GM19397 (cell line): ENCODE measurements around the gene GMDS.

ENCODE experiments used
- ATAC-seq: cut with Tn5 transposase; IDR thresholded peaks from one replicate; pipeline ENCODE4 v1.9.1; 2021; ENCODE audit warnings: mild to moderate bottlenecking, moderate library complexity; ENCODE audit not compliant: unreplicated experiment

The GMDS gene

GRCh38 chr6:1957746-1958145 is 287.7 kb downstream of the GMDS start:
- ATAC-seq: no peak

- ATAC-seq: no peak
Observed at GRCh38 chr6:1952740-1953360, 292.6 kb downstream of the GMDS start.

GRCh38 chr6:1950631-1951030 is 294.8 kb downstream of the GMDS start:
- no peak for ATAC-seq

- ATAC-seq: no peak
Observed at GRCh38 chr6:1949538-1949937, 295.9 kb downstream of the GMDS start.

- ATAC-seq: no peak
Observed at GRCh38 chr6:1947922-1948321, 297.5 kb downstream of the GMDS start.

GRCh38 chr6:1946583-1946982 is 298.8 kb downstream of the GMDS start:
- ATAC-seq: no peak

- no peak for ATAC-seq
Observed at GRCh38 chr6:1945235-1945832, 300.1 kb downstream of the GMDS start.

GRCh38 chr6:1942834-1943233 is 302.6 kb downstream of the GMDS start:
- ATAC-seq: no peak

- ATAC-seq: no peak
Observed at GRCh38 chr6:1941534-1941933, 303.9 kb downstream of the GMDS start.

GRCh38 chr6:1940381-1940780 is 305.0 kb downstream of the GMDS start:
- no peak for ATAC-seq

GRCh38 chr6:1933292-1933691 is 312.1 kb downstream of the GMDS start:
- no peak for ATAC-seq

GRCh38 chr6:1931817-1932216 is 313.6 kb downstream of the GMDS start:
- ATAC-seq: no peak

- ATAC-seq: no peak
Observed at GRCh38 chr6:1930356-1930755, 315.0 kb downstream of the GMDS start.

GRCh38 chr6:1929931-1930330 is 315.5 kb downstream of the GMDS start:
- no peak for ATAC-seq

- no peak for ATAC-seq
Observed at GRCh38 chr6:1925743-1926430, 319.5 kb downstream of the GMDS start.

- ATAC-seq: no peak
Observed at GRCh38 chr6:1923449-1923848, 322.0 kb downstream of the GMDS start.

GRCh38 chr6:1917626-1918371 is 327.6 kb downstream of the GMDS start:
- ATAC-seq: no peak

- no peak for ATAC-seq
Observed at GRCh38 chr6:1916334-1917070, 328.9 kb downstream of the GMDS start.

GRCh38 chr6:1915226-1915625 is 330.2 kb downstream of the GMDS start:
- ATAC-seq: no peak

GRCh38 chr6:1913577-1913976 is 331.8 kb downstream of the GMDS start:
- ATAC-seq: no peak

- no peak for ATAC-seq
Observed at GRCh38 chr6:1912731-1913130, 332.7 kb downstream of the GMDS start.
